GM19238 (cell line): ENCODE data around the gene RUNX1.

Experiments
- DNase-seq: peaks from one replicate; pipeline ENCODE4 v3.0.0; 2011; ENCODE audit warnings: low spot score; ENCODE audit not compliant: insufficient read length

Gene RUNX1

GRCh38 chr21:35048706-35049617, at the start of gene RUNX1:
TSS of gene RUNX1 (minus strand) at chr21:35049302.
- DNase-seq = peak; percentile 45

- no peak for DNase-seq
These were observed 48.4 kb upstream of the RUNX1 start for GRCh38 chr21:35097525-35097924.

GRCh38 chr21:35096959-35097358, 47.9 kb upstream of the RUNX1 start:
- no peak for DNase-seq

- DNase-seq = no peak
These were observed 46.8 kb upstream of the RUNX1 start for GRCh38 chr21:35095859-35096291.

GRCh38 chr21:35093514-35093913, 44.4 kb upstream of the RUNX1 start:
- no peak for DNase-seq

- no peak for DNase-seq
These were observed 42.4 kb upstream of the RUNX1 start for GRCh38 chr21:35091496-35091895.

GRCh38 chr21:35090403-35090802, 41.3 kb upstream of the RUNX1 start:
- DNase-seq = no peak

GRCh38 chr21:35088319-35088771, 39.2 kb upstream of the RUNX1 start:
- no peak for DNase-seq

GRCh38 chr21:35086357-35086756, 37.3 kb upstream of the RUNX1 start:
- no peak for DNase-seq

- no peak for DNase-seq
These were observed 35.8 kb upstream of the RUNX1 start for GRCh38 chr21:35084869-35085268.

- no peak for DNase-seq
These were observed 34.1 kb upstream of the RUNX1 start for GRCh38 chr21:35083246-35083645.

GRCh38 chr21:35081861-35082260, 32.8 kb upstream of the RUNX1 start:
- no peak for DNase-seq

GRCh38 chr21:35079181-35079580, 30.1 kb upstream of the RUNX1 start:
- no peak for DNase-seq

- DNase-seq = no peak
These were observed 28.9 kb upstream of the RUNX1 start for GRCh38 chr21:35077975-35078374.

- no peak for DNase-seq
These were observed 28.4 kb upstream of the RUNX1 start for GRCh38 chr21:35077466-35077865.

GRCh38 chr21:35075546-35075945, 26.4 kb upstream of the RUNX1 start:
- DNase-seq = no peak

GRCh38 chr21:35072960-35073359, 23.9 kb upstream of the RUNX1 start:
- no peak for DNase-seq

- DNase-seq = no peak
These were observed 23.5 kb upstream of the RUNX1 start for GRCh38 chr21:35072557-35072956.

- DNase-seq = no peak
These were observed 22.2 kb upstream of the RUNX1 start for GRCh38 chr21:35071347-35071746.

GRCh38 chr21:35070436-35070835, 21.3 kb upstream of the RUNX1 start:
- DNase-seq = no peak

GRCh38 chr21:35066824-35067223, 17.7 kb upstream of the RUNX1 start:
- DNase-seq = no peak

GRCh38 chr21:35063428-35064172, 14.5 kb upstream of the RUNX1 start:
- DNase-seq = no peak
